ENCODE results near the gene CTNND2.

CTNND2 gene

DNA sequence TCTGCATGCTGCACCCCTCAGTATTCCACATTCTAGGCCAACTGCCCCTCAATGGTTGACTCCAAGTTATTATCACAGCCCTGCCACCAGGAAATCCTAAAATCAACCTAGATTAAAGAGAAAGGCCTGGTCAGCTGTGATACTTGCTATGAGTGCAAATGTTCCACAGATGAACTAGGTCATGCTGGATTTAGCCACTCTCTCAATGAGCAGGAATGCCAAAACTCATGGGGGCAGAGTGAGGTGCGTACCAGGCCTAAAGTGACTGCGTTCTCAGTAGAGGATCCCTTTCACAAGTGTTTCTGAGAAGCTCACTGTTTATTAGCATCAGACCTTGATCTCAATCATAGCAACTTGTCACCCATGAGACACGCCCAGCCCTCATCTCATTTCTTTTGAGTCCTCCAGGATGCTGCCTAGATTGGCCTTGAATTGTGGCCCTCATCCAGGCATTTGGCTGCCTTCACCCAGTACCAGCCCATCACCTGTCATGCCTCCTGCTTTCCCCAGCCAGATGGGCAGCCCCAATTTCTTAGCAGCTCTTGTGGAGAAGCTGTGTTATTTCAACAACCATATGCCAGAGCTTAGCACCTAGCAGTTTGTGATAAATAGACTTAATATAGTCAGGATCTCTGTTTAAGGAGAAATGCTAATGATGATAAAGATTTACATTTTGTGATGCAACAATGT, 383.9 kb downstream of the CTNND2 start:
- no peak for DNase-seq (ENCODE audit: low read depth, low spot score)

DNA sequence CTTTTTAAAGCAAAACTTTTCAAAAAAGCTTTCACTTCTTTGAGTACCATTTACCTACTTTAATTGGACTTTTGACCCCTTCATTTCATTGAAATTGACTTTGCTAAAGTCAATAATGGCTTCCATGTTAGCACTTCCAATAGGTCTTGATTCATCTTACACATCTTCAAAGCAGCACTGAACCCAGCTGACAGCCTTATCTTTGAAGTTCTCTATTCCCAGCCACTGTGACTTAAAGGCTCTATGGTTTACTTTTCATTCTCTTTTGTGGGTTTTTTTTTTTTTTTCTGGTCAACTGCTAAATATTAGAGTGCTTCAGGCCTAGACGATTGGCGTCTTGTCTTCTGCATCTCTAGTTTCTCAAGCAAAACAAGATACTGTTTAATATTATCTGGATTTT, 385.0 kb downstream of the CTNND2 start:
- DNase-seq (ENCODE audit: low read depth, low spot score), result no peak

DNA sequence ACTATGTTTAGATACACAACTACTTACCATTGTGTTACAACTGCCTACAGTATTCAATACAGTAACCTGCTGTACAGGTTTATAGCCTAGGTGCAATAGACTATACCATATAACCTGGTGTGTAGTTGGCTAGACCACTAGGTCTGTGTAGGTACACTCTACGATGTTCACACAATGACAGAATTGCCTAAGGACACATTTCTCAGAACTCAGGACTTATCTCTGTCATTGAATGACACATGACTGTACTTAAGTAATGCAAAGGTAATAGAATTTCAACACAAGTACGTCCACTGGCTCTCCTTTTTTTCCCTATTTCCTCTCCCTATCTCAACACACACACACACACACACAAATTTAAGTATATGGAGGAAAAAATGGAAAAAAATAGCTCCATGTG, 385.6 kb downstream of the CTNND2 start:
- no peak for DNase-seq (ENCODE audit: low read depth, low spot score)

DNA sequence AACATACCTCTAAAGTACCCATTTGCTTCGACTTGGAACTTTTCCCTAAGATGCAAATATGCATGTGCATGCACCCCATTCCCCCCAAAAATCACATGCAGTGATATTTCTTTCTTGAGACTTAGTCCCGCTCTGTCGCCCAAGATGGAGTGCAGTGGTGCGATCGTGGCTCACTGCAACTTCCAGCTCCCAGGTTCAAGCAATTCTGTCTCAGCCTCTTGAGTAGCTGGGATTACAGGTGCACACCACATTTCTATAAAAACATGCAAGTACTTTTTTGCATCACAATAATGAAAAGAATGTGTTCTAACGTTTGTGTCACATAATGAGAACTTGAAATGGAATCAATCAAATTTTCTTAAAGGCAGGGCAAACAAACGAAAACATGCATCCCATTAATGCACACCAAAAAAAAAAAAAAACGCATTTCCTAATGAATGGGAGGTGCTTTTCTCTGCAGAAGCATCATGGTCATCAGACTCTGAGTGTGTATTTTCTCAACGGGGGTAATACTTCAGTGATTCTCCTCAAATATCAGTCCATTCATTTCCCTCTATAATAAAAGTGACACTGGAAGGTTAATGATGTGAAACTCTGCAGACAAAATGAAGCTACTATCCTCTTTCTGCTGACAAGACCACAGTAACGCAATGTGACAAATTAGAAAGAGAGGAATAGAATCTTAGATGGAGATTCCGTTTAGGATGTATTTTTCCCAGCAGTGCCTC, 389.4 kb downstream of the CTNND2 start:
- DNase-seq (ENCODE audit: low read depth, low spot score), result no peak

DNA sequence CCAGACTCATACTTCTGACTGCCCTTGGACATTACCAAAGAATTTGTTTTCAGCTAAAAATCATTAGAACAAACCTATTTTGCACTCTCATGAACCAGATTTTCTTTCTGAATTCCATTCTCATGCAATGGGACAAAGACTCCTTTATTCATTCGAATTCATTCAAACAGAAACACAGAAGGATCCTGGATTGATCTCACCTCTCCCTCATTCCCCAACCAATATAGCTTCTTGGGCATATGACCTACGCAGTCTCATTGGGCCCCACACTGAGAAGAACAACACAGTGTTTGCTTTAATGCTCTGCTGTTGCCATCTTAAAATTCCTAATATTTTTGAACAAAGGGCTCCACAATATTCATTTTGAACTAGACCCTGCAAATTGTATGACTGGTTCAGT, 392.4 kb downstream of the CTNND2 start:
- no peak for DNase-seq (ENCODE audit: low read depth, low spot score)

DNA sequence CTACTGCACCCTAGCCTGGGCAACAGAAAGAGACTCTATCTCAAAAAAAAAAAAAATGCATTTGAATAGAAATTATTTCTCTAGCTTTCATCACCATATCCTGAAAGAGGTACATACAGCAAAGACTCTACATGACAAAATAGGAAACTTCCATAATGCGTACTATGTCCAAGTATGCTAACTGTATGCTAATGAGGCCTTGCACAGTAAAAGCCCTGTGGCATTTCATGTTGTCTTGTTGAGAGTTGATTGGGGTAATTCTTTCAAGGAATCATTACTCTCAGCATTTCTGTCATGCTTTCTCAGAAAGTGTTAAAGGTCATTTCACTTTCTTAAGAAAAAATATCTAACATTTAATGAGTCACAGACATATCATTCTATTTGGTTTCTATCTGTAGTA, 393.4 kb downstream of the CTNND2 start:
- no peak for DNase-seq (ENCODE audit: low read depth, low spot score)

DNA sequence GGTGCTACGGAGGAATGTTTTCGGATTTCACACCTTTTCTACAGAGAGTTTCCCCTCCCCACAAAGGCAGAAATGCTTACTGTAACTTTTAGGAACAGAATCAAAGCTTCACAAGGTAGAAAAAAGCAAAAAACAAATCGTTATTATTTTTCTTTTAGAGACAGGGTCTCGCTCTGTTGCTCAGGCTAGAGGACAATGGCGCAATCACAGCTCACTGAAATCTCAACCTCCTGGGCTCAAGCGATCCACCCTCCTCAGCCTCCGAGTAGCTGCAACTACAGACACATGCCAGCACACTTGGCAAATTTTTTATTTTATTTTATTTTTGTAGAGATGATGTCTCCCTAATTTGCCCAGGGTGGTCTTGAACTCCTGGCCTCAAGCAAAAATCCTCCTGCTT, 394.5 kb downstream of the CTNND2 start:
- DNase-seq (ENCODE audit: low read depth, low spot score), result no peak

DNA sequence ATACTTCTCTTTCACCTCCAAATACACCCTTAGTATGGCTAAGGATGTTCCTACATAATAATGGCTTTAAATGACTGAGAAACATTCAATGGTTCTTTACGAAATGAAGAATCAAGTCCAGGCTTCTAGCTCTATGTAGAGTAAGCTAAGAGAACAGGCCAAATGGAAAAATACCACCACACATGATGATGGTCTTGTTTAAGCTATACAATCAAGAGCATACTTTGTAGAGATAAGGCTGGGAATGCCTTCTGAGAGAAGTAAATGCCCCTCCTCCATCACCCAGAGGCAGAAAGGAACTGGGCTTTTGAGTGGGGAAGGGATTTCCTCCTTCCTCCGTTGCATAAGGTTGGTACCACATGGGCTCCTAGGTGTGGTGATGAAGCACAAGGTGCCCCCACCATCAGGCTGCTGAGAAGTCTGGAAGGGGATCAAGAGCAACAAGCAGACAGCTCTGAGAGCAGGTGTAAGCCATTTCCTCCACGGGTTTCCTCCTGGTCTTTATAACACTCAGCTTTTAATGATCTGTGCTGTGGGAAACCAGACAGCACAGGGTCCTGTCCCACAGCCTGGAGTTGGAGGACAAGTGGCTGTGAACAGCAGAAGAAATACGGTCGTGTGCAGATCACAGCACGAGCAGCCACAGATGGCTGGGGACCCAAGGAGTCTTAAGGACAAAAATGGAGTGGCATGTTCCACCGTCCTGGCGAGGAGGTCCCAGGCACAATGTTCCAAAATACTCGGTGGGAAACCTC, 396.9 kb downstream of the CTNND2 start:
- no peak for DNase-seq (ENCODE audit: low read depth, low spot score)

DNA sequence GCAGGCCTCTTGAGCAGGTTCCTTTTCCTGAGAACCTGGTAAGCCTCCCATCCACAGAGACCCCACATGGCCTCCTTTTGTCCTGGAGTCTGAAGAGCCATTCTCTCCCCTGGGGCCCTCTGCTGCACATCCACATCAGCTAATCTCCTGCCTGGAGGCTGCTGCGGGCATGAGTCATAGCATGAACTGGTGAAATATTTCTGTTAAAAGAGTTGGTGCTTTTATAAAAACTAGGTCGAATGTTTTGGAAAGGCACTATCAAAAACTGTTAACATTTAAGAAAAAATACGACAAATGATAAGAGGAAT, 399.4 kb downstream of the CTNND2 start:
- DNase-seq (ENCODE audit: low read depth, low spot score), result no peak

DNA sequence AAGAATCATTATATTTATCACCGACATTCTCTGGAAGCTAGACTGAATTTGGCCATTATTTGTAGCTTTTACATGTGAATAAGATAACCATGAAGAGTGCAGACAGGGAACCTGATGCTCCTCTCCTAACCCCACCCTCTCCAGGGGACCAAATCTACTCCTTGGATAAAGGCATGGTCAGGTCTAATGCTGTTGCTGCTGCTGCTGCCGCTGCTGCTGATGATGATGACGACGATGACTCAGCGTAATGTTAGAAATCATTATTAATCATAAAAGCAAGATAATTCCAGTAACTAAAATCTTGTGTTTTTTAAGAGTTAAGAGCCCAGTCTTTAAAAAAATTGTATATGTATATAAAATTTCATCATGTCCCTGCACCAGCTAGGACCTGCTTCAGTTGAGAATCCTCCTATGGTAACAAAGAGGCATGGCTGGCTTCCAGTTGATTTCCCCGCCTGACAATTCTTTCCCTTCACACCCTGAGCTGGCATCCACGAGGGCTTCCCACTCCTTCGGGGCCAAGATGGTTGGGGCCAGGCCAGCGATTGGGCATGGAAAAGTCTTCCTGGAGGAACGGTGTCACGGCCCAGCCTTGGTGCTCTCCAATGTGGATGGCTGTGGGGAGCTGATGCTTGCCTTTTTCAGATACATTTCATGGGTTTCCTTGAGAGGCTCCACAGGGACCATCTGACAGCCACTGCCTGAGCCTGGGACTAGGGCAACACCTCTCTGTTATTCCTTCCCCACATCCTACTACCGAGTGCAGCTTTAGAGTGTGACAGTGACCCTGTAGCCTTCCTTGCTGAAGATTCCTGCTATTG, 400.0 kb downstream of the CTNND2 start:
- DNase-seq (ENCODE audit: low read depth, low spot score), result no peak

DNA sequence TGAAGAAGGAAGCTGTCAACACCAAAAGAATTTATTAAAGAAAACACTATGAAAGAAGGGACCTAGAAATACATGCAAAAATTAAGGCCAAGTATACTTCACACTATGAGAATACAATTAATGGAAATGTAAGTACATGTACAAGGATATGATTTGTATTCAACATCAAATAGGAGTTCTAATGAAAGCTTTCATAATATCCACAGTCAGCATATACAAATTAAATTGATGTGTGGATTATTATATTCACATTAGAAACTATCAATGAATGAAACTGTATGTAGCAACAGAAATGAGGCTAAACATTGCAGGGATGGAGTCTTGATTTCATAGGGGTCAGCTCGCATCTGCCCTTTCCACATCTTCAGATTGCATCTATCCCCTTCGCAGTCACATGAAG, 401.5 kb downstream of the CTNND2 start:
- no peak for DNase-seq (ENCODE audit: low read depth, low spot score)

DNA sequence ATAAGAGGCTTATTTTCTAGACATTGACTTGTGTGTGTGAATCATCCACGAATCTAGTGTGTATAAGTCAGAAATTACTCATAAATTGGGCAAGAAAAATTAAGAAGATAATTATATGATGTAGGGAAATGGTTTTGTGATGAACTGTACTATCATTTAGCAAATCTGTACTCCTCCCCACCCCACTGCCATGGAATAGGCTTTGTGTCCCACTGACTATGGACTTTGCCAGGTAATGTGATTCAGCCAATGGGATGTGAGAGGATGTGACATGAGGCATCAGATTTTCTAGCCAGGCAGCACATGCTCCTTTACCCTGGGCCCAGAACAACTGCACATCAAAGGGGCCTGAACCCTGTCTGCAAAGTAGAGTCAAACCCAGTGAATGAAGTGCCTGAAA, 406.6 kb downstream of the CTNND2 start:
- DNase-seq (ENCODE audit: low read depth, low spot score), result no peak

DNA sequence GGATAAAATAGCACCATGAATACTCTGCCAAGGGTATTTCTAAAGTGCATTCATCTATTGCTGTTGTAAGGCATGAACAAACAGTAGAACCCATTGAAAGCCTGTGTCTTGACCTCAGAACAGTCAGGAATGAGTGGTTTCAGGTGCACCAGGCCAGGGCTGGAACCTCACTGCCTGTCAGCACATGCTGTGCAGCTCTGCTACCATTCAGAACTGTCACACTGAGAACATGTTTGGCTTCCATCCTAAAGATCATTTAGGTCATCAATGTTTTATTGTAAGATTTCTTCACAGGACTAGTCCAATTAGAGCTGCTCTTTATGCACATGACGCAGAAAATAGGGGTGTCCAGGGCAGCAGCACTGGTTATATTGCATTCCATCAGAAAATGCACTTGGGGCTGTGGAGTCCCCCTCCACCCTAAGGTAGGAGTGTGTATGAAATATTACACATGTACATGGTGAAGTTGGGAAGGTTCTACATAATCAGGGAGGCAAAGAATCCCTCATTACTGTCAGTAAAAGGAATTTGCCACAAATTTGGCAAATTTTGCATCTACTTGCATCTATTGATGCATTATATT, 408.0 kb downstream of the CTNND2 start:
- DNase-seq (ENCODE audit: low read depth, low spot score), result no peak

DNA sequence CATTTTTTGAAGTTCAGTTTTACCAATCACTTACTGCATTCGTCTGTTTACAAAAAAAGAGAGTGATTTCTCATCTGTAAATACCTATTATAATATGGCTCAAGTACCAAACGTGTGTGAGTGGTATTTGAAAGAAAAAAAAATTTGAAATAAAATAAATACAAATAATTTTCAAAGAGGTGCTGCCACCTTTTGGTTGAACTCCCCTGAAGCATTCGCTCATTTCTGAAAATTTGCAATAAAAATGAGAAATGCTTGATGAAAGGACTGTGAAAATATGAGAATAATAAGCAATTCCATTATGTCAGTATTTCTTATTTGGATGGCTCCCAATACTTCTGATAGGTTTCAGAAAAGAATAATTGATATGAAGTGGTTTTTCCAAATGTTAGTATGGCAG, 409.9 kb downstream of the CTNND2 start:
- no peak for DNase-seq (ENCODE audit: low read depth, low spot score)

DNA sequence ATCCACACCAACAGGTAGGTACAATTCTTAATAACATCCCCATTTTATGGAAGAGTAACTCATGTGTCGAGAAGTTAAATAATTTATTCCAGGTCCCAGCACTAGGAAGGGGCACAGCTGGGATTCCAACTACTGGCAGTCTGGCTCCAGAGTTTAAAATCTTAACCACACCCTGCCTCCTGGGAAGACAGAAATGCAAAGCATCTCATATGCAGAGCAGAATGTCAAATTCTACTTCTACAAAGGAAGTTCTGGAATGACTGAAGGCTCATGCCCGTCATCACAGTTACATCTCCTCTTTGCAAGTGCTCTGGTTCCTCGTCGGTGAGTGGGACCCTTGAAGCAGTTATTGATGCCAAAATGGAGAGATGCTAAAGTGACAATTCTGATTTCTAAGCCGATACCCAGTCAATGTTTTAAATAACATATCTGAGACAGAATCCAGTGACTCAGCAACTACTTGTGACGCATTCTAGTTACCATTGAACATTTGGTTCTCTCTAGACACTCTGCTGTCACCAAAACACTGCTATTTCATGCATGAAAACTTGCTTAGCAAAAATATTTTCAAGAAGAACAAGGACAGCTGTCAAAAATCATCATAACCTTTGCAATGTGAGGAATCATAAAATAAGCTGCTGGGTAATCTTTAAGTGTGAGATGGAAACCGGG, 412.7 kb downstream of the CTNND2 start:
- DNase-seq (ENCODE audit: low read depth, low spot score), result no peak

DNA sequence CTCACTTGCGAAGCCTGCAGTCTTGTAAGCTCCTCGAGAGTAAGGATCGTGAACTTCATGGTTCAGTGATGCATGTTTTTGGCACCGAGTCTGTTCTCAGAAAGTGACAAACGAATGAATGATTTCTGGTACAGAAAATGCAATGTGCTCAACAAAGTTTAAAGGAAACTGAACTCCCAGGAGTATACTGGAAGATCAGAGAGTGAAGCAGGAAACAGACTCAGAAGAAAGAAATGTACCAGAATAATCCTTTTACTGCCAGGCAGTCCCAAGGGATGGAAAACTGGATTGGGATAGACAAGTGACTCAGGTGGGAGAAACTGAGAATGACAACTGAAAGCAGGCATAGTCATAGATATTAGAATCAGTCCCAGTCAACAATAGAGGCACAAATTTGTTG, 420.6 kb downstream of the CTNND2 start:
- DNase-seq (ENCODE audit: low read depth, low spot score), result no peak

DNA sequence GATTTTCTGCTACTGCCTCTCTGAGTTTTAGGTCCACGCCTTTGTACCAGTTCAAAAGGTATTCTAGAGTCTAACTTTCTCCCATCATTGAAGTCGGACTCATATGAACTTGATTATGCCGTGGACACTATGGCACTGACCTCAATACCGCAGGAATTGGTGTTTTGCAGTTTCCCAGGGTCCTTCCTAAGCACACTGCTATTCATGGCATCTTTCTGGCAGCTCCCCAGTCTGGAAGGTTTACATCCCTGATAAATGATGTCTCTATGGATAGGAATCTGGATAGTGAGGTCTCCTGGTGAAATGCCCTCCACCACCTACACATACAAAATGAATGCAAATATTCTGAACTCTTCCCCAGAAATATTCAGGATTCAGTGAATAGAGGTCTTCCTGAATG, 422.2 kb downstream of the CTNND2 start:
- no peak for DNase-seq (ENCODE audit: low read depth, low spot score)

DNA sequence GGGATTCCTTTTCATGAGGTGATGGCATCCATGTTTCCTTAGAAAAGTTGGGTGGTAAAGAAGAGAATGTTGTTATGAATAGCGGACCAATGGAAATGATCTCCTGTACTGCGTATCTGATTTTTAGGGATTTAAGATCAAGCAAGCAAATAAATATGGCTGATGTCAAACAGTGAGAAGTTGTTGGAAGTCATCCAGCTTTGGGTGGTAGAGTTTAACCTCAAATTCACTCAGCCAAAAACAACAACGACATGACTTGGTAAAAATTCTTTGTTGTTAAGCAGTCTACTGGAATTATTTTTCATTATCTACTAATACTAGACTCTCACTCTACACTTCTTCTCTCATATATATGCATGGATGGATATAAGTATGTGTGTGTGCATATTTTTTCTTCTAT, 426.5 kb downstream of the CTNND2 start:
- no peak for DNase-seq (ENCODE audit: low read depth, low spot score)

DNA sequence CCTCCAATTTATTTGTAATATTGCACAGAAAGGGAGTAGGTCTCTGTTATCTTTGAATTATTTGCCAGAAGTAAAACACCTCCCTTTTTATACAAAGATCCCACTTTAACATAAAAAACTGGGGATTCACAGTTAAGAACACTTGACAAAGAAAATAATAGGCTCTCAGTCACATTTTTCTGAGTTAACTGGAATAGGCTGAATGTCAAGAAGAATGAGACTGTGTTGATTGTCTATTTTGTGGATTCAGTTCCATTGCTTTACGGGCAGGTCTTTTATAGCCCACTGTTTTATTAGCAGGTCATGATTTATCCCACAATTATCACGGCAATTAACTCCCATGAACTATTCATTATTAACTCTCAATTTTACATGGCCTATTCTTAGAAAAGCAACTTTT, 427.4 kb downstream of the CTNND2 start:
- DNase-seq (ENCODE audit: low read depth, low spot score), result no peak

DNA sequence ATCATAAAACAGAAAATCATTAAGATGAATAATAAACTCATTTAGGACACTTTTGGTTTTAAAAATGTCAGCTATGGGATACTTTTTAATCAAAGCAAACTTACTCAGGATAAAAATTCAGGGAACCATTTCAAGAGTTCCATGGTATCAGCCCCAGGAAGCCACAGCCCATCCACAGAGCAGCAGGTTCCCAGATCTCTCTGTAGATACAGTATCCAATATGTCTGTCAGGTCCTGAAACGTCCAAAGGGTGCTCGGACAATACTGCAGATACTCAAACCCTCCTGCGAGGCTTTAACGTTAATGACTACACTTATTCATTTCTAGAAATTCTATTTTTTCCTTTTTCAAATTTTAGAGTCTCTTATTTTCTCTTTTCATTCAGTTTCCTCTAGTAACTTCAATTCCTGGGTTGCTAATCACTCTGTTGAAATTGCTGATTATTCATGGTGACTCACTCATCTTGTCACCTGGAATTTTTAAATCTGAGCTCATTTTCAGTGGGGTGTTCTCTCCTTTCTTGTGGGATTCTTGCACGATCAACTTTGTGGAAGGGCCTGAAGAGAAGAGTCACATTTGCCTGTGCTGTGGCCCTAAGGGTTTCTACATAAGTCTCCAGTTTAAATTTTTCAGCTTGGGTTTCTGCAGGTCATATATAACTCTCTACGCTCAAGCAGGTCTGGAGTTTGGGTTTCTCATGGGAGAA, 435.8 kb downstream of the CTNND2 start:
- DNase-seq (ENCODE audit: low read depth, low spot score), result no peak

DNA sequence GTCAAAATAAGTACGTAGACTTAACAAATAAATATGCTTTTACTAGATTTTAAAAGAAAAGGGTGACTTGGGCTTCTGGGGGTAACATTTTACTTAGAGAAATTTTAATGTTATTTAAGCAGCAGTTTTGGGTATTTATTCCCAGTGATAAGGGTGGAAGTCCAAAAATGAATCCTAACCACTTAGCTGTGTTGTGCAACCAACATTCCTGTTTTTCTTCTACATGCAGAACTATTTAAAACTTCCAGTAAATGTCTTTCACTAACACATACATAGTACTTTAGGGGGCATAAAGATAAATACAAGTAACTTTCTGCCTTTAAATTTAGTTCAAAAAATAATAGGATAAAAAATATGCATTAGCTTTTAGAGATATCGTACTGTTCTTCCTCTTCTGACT, 436.7 kb downstream of the CTNND2 start:
- DNase-seq (ENCODE audit: low read depth, low spot score), result no peak
